ENCODE results near the gene FOXRED1. TPM values are rescaled to one million over a fixed set of nuclear protein-coding genes. Genes with fewer than 3 reads are reported as not detected.
"Not testable (repeated sequence)": the region's sequence is repeated elsewhere in the genome, so short reads cannot be mapped to it uniquely, and the experiment has no call there.

FOXRED1 gene
- total RNA-seq, 2 donors from 2014 or later: 50.7 to 55.8 TPM

- TF ChIP-seq, protein P1, sequence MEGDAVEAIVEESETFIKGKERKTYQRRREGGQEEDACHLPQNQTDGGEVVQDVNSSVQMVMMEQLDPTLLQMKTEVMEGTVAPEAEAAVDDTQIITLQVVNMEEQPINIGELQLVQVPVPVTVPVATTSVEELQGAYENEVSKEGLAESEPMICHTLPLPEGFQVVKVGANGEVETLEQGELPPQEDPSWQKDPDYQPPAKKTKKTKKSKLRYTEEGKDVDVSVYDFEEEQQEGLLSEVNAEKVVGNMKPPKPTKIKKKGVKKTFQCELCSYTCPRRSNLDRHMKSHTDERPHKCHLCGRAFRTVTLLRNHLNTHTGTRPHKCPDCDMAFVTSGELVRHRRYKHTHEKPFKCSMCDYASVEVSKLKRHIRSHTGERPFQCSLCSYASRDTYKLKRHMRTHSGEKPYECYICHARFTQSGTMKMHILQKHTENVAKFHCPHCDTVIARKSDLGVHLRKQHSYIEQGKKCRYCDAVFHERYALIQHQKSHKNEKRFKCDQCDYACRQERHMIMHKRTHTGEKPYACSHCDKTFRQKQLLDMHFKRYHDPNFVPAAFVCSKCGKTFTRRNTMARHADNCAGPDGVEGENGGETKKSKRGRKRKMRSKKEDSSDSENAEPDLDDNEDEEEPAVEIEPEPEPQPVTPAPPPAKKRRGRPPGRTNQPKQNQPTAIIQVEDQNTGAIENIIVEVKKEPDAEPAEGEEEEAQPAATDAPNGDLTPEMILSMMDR (conservative IDR thresholded peaks at IDR 0.05): no peak
- 80 to 88% methylated on average over 1 to 2 of the region's 2 CpGs for WGBS, 2 experiments (ENCODE audit: insufficient coverage in 1 of 2, insufficient read length in 1 of 2)
- Mint-ChIP-seq H3K4me3 (no peak overlapping the region), H3K27ac (no peak overlapping the region), H3K9me3 (no peaks in the 10 kb centered on the region), H3K36me3 (ENCODE audit: low read depth) (peaks cover 69% of the 10 kb centered on the region), H3K4me1 (no peaks in the 10 kb centered on the region), H3K27me3 (ENCODE audit: insufficient read depth) (no peaks in the 10 kb centered on the region)
- no peaks in the 10 kb centered on the region for H3K27me3 ChIP-seq (ENCODE audit: control insufficient read depth, insufficient read depth, low read length, poor library complexity, severe bottlenecking)
- no peak for DNase-seq
- H3K27ac ChIP-seq (ENCODE audit: low read depth, low read length): no peak overlapping the region
- H3K9me3 ChIP-seq (ENCODE audit: control insufficient read depth, low read length): no peaks in the 10 kb centered on the region
- no peak overlapping the region for H3K9ac ChIP-seq (ENCODE audit: extremely low read depth, low read length, poor library complexity, severe bottlenecking)
- peaks cover 60% of the 10 kb centered on the region for H3K36me3 ChIP-seq (ENCODE audit: control insufficient read depth, insufficient read depth, low read length)
- H3K4me3 ChIP-seq (ENCODE audit: low read length): no peak overlapping the region
- no peaks in the 10 kb centered on the region for H3K4me1 ChIP-seq (ENCODE audit: control insufficient read depth, insufficient read depth, low read length)
Observed at GRCh38 chr11:126246636-126247035, 22.3 kb upstream of the FOXRED1 start.

DNA sequence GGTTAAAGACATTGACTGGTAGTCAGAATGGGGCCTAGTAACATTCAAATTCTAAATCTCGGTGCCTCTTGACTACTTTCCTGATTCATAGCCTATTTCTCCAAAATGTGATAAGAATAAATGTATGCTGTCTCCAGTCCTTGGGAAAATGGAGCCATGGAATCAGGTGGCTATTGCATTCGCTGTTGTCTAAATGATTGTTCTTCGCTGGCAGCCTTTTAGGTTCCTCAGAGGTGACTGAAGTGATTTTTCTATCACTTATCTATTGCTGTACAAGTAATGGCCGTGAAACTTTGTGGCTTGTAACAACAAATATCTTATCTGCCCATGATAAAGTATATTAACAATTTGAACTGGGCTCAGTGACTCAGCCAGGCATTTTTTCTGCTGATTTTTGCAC lies 15.7 kb upstream of the FOXRED1 start:
- H3K27me3 Mint-ChIP-seq (ENCODE audit: insufficient read depth): no peaks in the 10 kb centered on the region
- H3K9ac ChIP-seq (ENCODE audit: extremely low read depth, low read length, poor library complexity, severe bottlenecking): no peak overlapping the region
- no peak overlapping the region for H3K4me3 ChIP-seq (ENCODE audit: low read length)
- WGBS, 2 experiments (ENCODE audit: insufficient coverage in 1 of 2, insufficient read length in 1 of 2): 87 to 93% methylated on average over 2 to 4 of the region's 4 CpGs
- no peaks in the 10 kb centered on the region for H3K4me1 Mint-ChIP-seq
- no peak for DNase-seq
- H3K27me3 ChIP-seq (ENCODE audit: control insufficient read depth, insufficient read depth, low read length, poor library complexity, severe bottlenecking): no peaks in the 10 kb centered on the region
- no peak overlapping the region for H3K27ac Mint-ChIP-seq
- no peaks in the 10 kb centered on the region for H3K4me1 ChIP-seq (ENCODE audit: control insufficient read depth, insufficient read depth, low read length)
- H3K9me3 Mint-ChIP-seq: no peaks in the 10 kb centered on the region
- peaks cover 73% of the 10 kb centered on the region for H3K36me3 Mint-ChIP-seq (ENCODE audit: low read depth)
- H3K27ac ChIP-seq (ENCODE audit: low read depth, low read length): no peak overlapping the region
- H3K9me3 ChIP-seq (ENCODE audit: control insufficient read depth, low read length): no peaks in the 10 kb centered on the region
- peaks cover 63% of the 10 kb centered on the region for H3K36me3 ChIP-seq (ENCODE audit: control insufficient read depth, insufficient read depth, low read length)
- TF ChIP-seq, protein P1 (conservative IDR thresholded peaks at IDR 0.05): no peak
- no peak overlapping the region for H3K4me3 Mint-ChIP-seq

DNA sequence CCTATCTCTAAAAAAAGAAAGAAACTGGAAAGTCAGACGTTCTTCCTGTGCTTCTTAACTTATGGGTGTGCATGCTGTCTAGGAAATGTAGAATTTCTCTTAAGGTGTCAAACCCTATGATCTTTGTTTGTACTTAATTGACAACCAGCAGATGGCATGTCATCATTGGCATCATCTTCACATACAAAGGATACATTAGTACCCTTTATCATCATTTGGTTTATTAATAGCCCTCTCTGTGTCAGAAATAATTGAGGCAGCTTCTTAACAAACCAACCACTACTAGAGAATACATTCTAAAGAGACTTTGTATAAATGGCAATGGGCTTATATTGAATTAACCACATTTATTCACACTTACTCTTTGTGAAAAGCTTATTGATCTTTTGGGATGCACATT lies 14.1 kb upstream of the FOXRED1 start:
- Mint-ChIP-seq H3K27me3 (ENCODE audit: insufficient read depth) (no peaks in the 10 kb centered on the region), H3K27ac (no peak overlapping the region), H3K4me3 (no peak overlapping the region), H3K4me1 (no peaks in the 10 kb centered on the region), H3K9me3 (no peaks in the 10 kb centered on the region), H3K36me3 (ENCODE audit: low read depth) (peaks cover 76% of the 10 kb centered on the region)
- TF ChIP-seq, protein P1 (conservative IDR thresholded peaks at IDR 0.05): no peak
- no peak overlapping the region for H3K27ac ChIP-seq (ENCODE audit: low read depth, low read length)
- no peaks in the 10 kb centered on the region for H3K9me3 ChIP-seq (ENCODE audit: control insufficient read depth, low read length)
- DNase-seq: no peak
- H3K36me3 ChIP-seq (ENCODE audit: control insufficient read depth, insufficient read depth, low read length): peaks cover 59% of the 10 kb centered on the region
- no peak overlapping the region for H3K9ac ChIP-seq (ENCODE audit: extremely low read depth, low read length, poor library complexity, severe bottlenecking)
- WGBS, 2 experiments (ENCODE audit: insufficient coverage in 1 of 2, insufficient read length in 1 of 2): 100% methylated on average over 1 of the region's 1 CpG
- no peak overlapping the region for H3K4me3 ChIP-seq (ENCODE audit: low read length)
- no peaks in the 10 kb centered on the region for H3K27me3 ChIP-seq (ENCODE audit: control insufficient read depth, insufficient read depth, low read length, poor library complexity, severe bottlenecking)
- no peaks in the 10 kb centered on the region for H3K4me1 ChIP-seq (ENCODE audit: control insufficient read depth, insufficient read depth, low read length)

DNA sequence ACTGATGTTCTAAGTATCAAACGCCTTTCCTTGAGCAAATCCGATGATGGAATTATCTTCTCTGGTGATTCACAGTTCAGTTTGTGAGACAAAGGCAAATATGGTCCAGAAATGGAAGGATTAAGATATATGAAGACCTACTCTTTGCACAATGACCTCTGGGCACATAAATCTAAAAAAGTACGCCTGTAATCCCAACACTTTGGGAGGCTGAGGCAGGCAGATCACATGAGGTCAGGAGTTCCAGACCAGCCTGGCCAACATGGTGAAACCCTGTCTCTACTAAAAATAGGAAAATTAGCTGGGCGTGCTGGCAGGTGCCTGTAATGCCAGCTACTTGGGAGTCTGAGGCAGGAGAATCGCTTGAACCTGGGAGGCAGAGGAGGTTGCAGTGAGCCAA lies 13.4 kb upstream of the FOXRED1 start:
- not testable (repeated sequence) for H3K27me3 Mint-ChIP-seq (ENCODE audit: insufficient read depth); DNase-seq; H3K27me3 ChIP-seq (ENCODE audit: control insufficient read depth, insufficient read depth, low read length, poor library complexity, severe bottlenecking); H3K27ac ChIP-seq (ENCODE audit: low read depth, low read length); H3K4me1 Mint-ChIP-seq; H3K4me3 Mint-ChIP-seq; H3K27ac Mint-ChIP-seq; H3K4me3 ChIP-seq (ENCODE audit: low read length); H3K4me1 ChIP-seq (ENCODE audit: control insufficient read depth, insufficient read depth, low read length); H3K9me3 ChIP-seq (ENCODE audit: control insufficient read depth, low read length); H3K9me3 Mint-ChIP-seq; H3K9ac ChIP-seq (ENCODE audit: extremely low read depth, low read length, poor library complexity, severe bottlenecking)
- peaks cover 62% of the 10 kb centered on the region for H3K36me3 ChIP-seq (ENCODE audit: control insufficient read depth, insufficient read depth, low read length)
- H3K36me3 Mint-ChIP-seq (ENCODE audit: low read depth): peaks cover 76% of the 10 kb centered on the region
- WGBS, 2 experiments (ENCODE audit: insufficient coverage in 1 of 2, insufficient read length in 1 of 2): 85 to 94% methylated on average over 4 to 5 of the region's 5 CpGs

Data from endodermal cell (in vitro differentiated cells).